Upper lobe of left lung (tissue), 6 donors: ENCODE data around the gene ATG16L1. TPM values are rescaled to one million over a fixed set of nuclear protein-coding genes. Genes with fewer than 3 reads are reported as not detected.
"Not testable (repeated sequence)": the region's sequence is repeated elsewhere in the genome, so short reads cannot be mapped to it uniquely, and the experiment has no call there.

Experiments used
- ATAC-seq, 2 donors: fragments of 200-7000 bp; cut with Tn5 transposase; one replicate each; pipeline ENCODE4 v1.9.1; 2022; ENCODE audit warnings: mild to moderate bottlenecking in 2 of 2, moderate library complexity in 2 of 2; ENCODE audit not compliant: low FRiP score in 2 of 2
- DNase-seq, 2 donors: peaks; one replicate each; pipeline ENCODE4 v3.0.0-alpha.2; 2019 to 2020
- H3K27ac ChIP-seq, 4 donors: fragments of 200-600 bp; sonication (generic); one replicate each; pipeline ENCODE4 v1.5.1; 2016 to 2019
- H3K27me3 ChIP-seq, 4 donors: fragments of 200-600 bp; sonication (generic); one replicate each; pipeline ENCODE4 v1.5.1; 2017 to 2019
- H3K36me3 ChIP-seq, 4 donors: fragments of 200-600 bp; sonication (generic); one replicate each; pipeline ENCODE4 v1.5.1; 2016 to 2019
- H3K4me1 ChIP-seq, 4 donors: fragments of 200-600 bp; sonication (generic); one replicate each; pipeline ENCODE4 v1.5.1; 2018 to 2019
- H3K4me3 ChIP-seq, 4 donors: fragments of 200-600 bp; sonication (generic); one replicate each; pipeline ENCODE4 v1.5.1; 2017 to 2019; ENCODE audit warnings: mild to moderate bottlenecking in 2 of 4, moderate library complexity in 1 of 4
- H3K9me3 ChIP-seq, 4 donors: fragments of 200-600 bp; sonication (generic); one replicate each; pipeline ENCODE4 v1.5.1; 2018 to 2019
- EP300 ChIP-seq, 4 donors: sonication (generic); formaldehyde crosslinking; IDR thresholded peaks; one replicate each; pipeline ENCODE4 v1.5.1; 2017; ENCODE audit warnings: antibody characterized with exemption in 4 of 4, control low read depth in 2 of 4
- POLR2A ChIP-seq, 4 donors: fragments of 450-650 bp; IDR thresholded peaks; one replicate each; pipeline ENCODE4 v1.5.1; 2016 to 2017; ENCODE audit warnings: antibody characterized with exemption in 4 of 4, mild to moderate bottlenecking in 2 of 4
- POLR2AphosphoS5 ChIP-seq, 2 donors: sonication (generic); formaldehyde crosslinking; IDR thresholded peaks; one replicate each; pipeline ENCODE4 v1.5.1; 2017; ENCODE audit warnings: antibody characterized with exemption in 2 of 2
- WGBS, 2 donors: methylation state at CpG; one replicate each; pipeline ENCODE4 v1.1.5; 2017 to 2018; 5-methylcytosine and 5-hydroxymethylcytosine counted together
- total RNA-seq, 6 donors: library from RNA; depleted of rRNA in 4 of 6; stranded (reverse); fragments of >200 nt in 4 of 6; gene quantifications; one replicate each; pipeline versions ENCODE4 v1.1.0 to v1.2.1, GENCODE V29; 2016 to 2021
- TF ChIP-seq, protein P1 (sequence below), 6 experiments: fragments of 450-650 bp in 4 of 6; fragments of 200-600 bp in 2 of 6; sonication (generic) in 2 of 6; IDR thresholded peaks; one replicate each; pipeline ENCODE4 v1.5.1; 2016 to 2019; ENCODE audit warnings: antibody characterized with exemption in 6 of 6
- donor health status: DM: no; HTN: no; CAD: no; lungs with moderate emphysema.
- donor health status: DM: no; HTN: yes; CAD: no; lungs with severe emphysema.

The ATG16L1 gene
- total RNA-seq, 6 donors from 2014 or later, result 22.8 to 33.3 (median 26.4) TPM

GRCh38 chr2:233334915-233335314, 83.4 kb downstream of the ATG16L1 start:
- Histone ChIP-seq H3K4me1 (peaks cover 0 to 12% (median 10%) of the 10 kb centered on the region in 4 donors), H3K27ac (no peak overlapping the region), H3K36me3 (no peaks in the 10 kb centered on the region), H3K9me3 (no peaks in the 10 kb centered on the region), H3K4me3 (no peak overlapping the region), H3K27me3 (no peaks in the 10 kb centered on the region)
- ATAC-seq (no peak), DNase-seq (no peak)
- 94 to 98% methylated on average over 4 to 11 of the region's 11 CpGs for whole genome bisulfite sequencing, 2 donors
- TF ChIP-seq POLR2AphosphoS5 (IDR thresholded peaks at IDR 0.05) (no peak), POLR2A (IDR thresholded peaks at IDR 0.05) (no peak), EP300 (IDR thresholded peaks at IDR 0.05) (no peak)
- TF ChIP-seq, protein P1, sequence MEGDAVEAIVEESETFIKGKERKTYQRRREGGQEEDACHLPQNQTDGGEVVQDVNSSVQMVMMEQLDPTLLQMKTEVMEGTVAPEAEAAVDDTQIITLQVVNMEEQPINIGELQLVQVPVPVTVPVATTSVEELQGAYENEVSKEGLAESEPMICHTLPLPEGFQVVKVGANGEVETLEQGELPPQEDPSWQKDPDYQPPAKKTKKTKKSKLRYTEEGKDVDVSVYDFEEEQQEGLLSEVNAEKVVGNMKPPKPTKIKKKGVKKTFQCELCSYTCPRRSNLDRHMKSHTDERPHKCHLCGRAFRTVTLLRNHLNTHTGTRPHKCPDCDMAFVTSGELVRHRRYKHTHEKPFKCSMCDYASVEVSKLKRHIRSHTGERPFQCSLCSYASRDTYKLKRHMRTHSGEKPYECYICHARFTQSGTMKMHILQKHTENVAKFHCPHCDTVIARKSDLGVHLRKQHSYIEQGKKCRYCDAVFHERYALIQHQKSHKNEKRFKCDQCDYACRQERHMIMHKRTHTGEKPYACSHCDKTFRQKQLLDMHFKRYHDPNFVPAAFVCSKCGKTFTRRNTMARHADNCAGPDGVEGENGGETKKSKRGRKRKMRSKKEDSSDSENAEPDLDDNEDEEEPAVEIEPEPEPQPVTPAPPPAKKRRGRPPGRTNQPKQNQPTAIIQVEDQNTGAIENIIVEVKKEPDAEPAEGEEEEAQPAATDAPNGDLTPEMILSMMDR (IDR thresholded peaks at IDR 0.05), result no peak

DNA sequence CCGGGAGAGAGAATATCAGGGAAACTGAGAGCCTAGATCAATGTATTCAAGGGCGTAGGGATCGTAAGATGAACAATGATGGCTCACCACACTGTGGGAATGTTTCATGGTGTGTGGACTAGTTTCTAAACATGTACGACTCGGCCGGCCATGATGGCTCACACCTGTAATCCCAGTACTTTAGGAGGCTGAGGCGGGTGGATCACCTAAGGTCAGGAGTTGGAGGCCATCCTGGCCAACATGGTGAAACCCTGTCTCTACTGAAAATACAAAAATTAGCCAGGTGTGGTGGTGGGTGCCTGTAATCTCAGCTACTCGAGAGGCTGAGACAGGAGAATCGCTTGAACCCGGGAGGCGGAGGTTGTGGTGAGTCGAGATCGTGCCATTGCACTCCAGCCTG, 84.6 kb downstream of the ATG16L1 start:
- DNase-seq, H3K9me3 ChIP-seq, H3K27ac ChIP-seq, H3K4me3 ChIP-seq, H3K36me3 ChIP-seq, H3K27me3 ChIP-seq, ATAC-seq: not testable (repeated sequence)
- 96 to 97% methylated on average over 13 of the region's 13 CpGs for WGBS, 2 donors
- peaks cover 0 to 10% (median 8%) of the 10 kb centered on the region in 4 donors for H3K4me1 ChIP-seq

DNA sequence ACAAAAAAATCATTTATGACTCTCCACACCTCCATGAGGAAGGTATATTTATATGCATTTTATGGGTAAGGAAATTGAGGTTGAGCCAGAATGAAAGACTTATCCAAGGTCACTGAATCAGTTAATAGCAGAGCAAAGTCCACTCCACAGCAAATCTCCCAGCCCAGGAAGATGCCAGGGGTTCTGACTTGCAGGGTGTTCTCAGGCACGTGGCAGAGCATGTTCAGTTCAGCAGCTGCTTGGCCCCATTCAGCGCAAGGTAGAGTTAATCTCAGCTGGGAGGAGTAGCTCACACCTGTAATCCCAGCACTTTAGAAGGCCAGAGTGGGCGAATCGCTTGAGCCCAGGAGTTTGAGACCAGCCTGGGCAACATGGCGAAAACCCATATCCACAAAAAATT, 85.1 kb downstream of the ATG16L1 start:
- no peak overlapping the region for H3K4me3 ChIP-seq
- H3K36me3 ChIP-seq, result no peaks in the 10 kb centered on the region
- DNase-seq (no peak), ATAC-seq (no peak)
- WGBS, 2 donors, result 89 to 100% methylated on average over 1 to 5 of the region's 5 CpGs
- no peaks in the 10 kb centered on the region for H3K27me3 ChIP-seq
- TF ChIP-seq POLR2AphosphoS5 (IDR thresholded peaks at IDR 0.05) (no peak), POLR2A (IDR thresholded peaks at IDR 0.05) (no peak), EP300 (IDR thresholded peaks at IDR 0.05) (no peak)
- TF ChIP-seq, protein P1 (IDR thresholded peaks at IDR 0.05), result no peak
- peaks cover 0 to 10% (median 5%) of the 10 kb centered on the region in 4 donors for H3K4me1 ChIP-seq
- H3K27ac ChIP-seq, result no peak overlapping the region
- no peaks in the 10 kb centered on the region for H3K9me3 ChIP-seq

- no peaks in the 10 kb centered on the region for H3K36me3 ChIP-seq
- ATAC-seq (no peak), DNase-seq (no peak)
- peaks cover 0 to 6% (median 5%) of the 10 kb centered on the region in 4 donors for H3K4me1 ChIP-seq
- TF ChIP-seq, protein P1 (IDR thresholded peaks at IDR 0.05), result no peak
- TF ChIP-seq POLR2AphosphoS5 (IDR thresholded peaks at IDR 0.05) (no peak), EP300 (IDR thresholded peaks at IDR 0.05) (no peak), POLR2A (IDR thresholded peaks at IDR 0.05) (no peak)
- no peaks in the 10 kb centered on the region for H3K9me3 ChIP-seq
- no peak overlapping the region for H3K4me3 ChIP-seq
- no peak overlapping the region for H3K27ac ChIP-seq
- H3K27me3 ChIP-seq, result no peaks in the 10 kb centered on the region
- WGBS, 2 donors, result 76 to 79% methylated on average over 5 of the region's 5 CpGs
Observed at GRCh38 chr2:233338046-233338445, 86.6 kb downstream of the ATG16L1 start.

DNA sequence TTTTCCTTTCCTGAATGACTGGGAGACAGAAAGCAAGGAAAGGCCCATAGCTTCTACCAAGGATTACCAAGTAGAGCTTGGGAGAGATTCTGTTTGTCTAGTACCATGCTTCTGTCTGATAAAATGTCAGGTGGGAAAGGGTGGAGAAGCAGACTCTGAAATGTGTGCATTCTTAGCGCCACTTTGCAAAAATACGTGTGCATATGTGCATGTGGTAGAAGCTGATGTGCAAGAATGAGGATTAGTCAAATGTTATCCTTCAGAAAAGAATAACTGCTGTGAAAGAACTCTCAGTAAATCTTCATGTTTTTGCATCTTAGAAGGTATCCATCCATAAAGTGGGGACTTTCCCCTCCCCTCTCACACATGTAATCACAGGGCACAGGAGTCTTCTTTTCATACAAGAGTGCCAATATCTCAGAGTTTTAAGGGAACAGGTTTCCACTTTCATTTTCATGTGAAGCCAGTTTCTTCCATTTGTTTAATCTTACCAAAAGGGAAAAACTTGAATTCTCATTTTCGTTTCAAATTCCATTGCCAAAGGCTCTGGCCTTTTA, 87.4 kb downstream of the ATG16L1 start:
- Histone ChIP-seq H3K4me3 (no peak overlapping the region), H3K9me3 (no peaks in the 10 kb centered on the region), H3K27ac (no peak overlapping the region), H3K4me1 (peaks cover 0 to 6% (median 5%) of the 10 kb centered on the region in 4 donors), H3K36me3 (no peaks in the 10 kb centered on the region), H3K27me3 (no peaks in the 10 kb centered on the region)
- 81 to 83% methylated on average over 3 of the region's 3 CpGs for WGBS, 2 donors
- no peak for DNase-seq
- TF ChIP-seq, protein P1 (IDR thresholded peaks at IDR 0.05), result no peak
- TF ChIP-seq POLR2A (IDR thresholded peaks at IDR 0.05) (no peak), EP300 (IDR thresholded peaks at IDR 0.05) (no peak), POLR2AphosphoS5 (IDR thresholded peaks at IDR 0.05) (no peak)
- no peak for ATAC-seq
